Breast epithelium (tissue), 3 donors: Measurements from ENCODE around the gene HES7.
"Not testable (repeated sequence)": the region's sequence is repeated elsewhere in the genome, so short reads cannot be mapped to it uniquely, and the experiment has no call there.

ENCODE experiments used
- POLR2A ChIP-seq: fragments of 450-650 bp; IDR thresholded peaks from one replicate; pipeline ENCODE4 v1.6.1; 2016; ENCODE audit warnings: antibody characterized with exemption, mild to moderate bottlenecking, moderate library complexity
- TF ChIP-seq, protein P1 (sequence below), 3 donors: fragments of 450-650 bp; IDR thresholded peaks; one replicate each; pipeline ENCODE4 v1.5.1; 2016 to 2017; ENCODE audit warnings: antibody characterized with exemption in 3 of 3, mild to moderate bottlenecking in 3 of 3, moderate library complexity in 3 of 3

DNA sequence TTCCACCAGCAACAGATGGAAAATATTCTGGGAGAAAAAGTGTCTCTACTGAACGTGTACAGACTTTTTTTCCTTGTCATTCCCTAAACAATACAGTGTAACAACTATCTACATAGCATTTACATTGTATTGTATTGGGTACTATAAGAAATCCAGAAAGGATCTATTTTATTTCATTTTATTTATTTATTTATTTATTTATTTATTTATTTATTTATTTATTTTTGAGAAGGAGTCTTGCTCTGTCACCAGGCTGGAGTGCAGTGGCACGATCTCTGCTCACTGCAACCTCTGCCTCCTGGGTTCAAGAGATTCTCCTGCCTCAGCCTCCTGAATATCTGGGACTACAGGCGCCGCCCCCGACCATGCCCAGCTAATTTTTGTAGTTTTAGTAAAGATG is 46.0 kb downstream of the HES7 start:
- TF ChIP-seq, protein P1, sequence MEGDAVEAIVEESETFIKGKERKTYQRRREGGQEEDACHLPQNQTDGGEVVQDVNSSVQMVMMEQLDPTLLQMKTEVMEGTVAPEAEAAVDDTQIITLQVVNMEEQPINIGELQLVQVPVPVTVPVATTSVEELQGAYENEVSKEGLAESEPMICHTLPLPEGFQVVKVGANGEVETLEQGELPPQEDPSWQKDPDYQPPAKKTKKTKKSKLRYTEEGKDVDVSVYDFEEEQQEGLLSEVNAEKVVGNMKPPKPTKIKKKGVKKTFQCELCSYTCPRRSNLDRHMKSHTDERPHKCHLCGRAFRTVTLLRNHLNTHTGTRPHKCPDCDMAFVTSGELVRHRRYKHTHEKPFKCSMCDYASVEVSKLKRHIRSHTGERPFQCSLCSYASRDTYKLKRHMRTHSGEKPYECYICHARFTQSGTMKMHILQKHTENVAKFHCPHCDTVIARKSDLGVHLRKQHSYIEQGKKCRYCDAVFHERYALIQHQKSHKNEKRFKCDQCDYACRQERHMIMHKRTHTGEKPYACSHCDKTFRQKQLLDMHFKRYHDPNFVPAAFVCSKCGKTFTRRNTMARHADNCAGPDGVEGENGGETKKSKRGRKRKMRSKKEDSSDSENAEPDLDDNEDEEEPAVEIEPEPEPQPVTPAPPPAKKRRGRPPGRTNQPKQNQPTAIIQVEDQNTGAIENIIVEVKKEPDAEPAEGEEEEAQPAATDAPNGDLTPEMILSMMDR (IDR thresholded peaks at IDR 0.05) = not testable (repeated sequence)
- not testable (repeated sequence) for TF ChIP-seq POLR2A
